ENCODE results near the gene ADORA1. TPM values are rescaled to one million over a fixed set of nuclear protein-coding genes. Genes with fewer than 3 reads are reported as not detected.

Gene ADORA1
- total RNA-seq, 1 donor from 2014 or later, result 3.8 TPM

GRCh38 chr1:203158960-203159665 is 31.6 kb downstream of the ADORA1 start:
- peaks cover 16% of the 10 kb centered on the region for H3K4me1 Mint-ChIP-seq
- DNase-seq (ENCODE audit: low spot score in 2 of 2, unreplicated experiment in 2 of 2), result no peak
- no peak overlapping the region for H3K27ac Mint-ChIP-seq
- peaks cover 3% of the 10 kb centered on the region for H3K27me3 Mint-ChIP-seq (ENCODE audit: low read depth)
- TF ChIP-seq CTCF (IDR thresholded peaks at IDR 0.05; ENCODE audit: unreplicated experiment), result no peak
- no peak overlapping the region for H3K4me3 Mint-ChIP-seq
- peaks cover 8% of the 10 kb centered on the region for H3K9me3 Mint-ChIP-seq
- no peaks in the 10 kb centered on the region for H3K36me3 Mint-ChIP-seq

- peaks cover 8% of the 10 kb centered on the region for H3K9me3 Mint-ChIP-seq
- no peak overlapping the region for H3K27ac Mint-ChIP-seq
- peaks cover 7% of the 10 kb centered on the region for H3K27me3 Mint-ChIP-seq (ENCODE audit: low read depth)
- no peak overlapping the region for H3K4me3 Mint-ChIP-seq
- H3K36me3 Mint-ChIP-seq, result no peaks in the 10 kb centered on the region
- TF ChIP-seq CTCF (IDR thresholded peaks at IDR 0.05; ENCODE audit: unreplicated experiment), result no peak
- H3K4me1 Mint-ChIP-seq, result peaks cover 10% of the 10 kb centered on the region
- no peak for DNase-seq (ENCODE audit: low spot score in 2 of 2, unreplicated experiment in 2 of 2)
Measured at GRCh38 chr1:203159844-203160243, 32.3 kb downstream of the ADORA1 start.

DNA sequence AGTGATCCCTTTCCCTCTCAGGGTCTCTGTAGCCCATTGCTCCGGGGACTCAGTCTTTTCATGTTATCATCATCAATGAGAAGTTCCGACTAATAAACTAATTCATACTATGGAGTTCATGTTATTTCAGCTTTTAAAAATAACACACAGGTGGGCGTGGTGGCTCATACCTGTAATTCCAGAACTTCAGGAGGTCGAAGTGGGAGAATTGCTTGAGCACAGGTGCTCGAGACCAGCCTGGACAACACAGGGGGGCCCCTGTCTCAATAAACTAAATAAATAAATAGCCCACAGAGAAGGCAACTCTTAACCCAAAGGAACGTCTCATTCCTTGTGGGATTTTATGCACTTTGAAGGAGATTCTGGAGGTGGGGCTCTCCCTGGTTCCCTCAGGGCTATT is 33.6 kb downstream of the ADORA1 start:
- no peak overlapping the region for H3K4me3 Mint-ChIP-seq
- H3K27ac Mint-ChIP-seq, result no peak overlapping the region
- no peak for TF ChIP-seq CTCF (IDR thresholded peaks at IDR 0.05; ENCODE audit: unreplicated experiment)
- DNase-seq (ENCODE audit: low spot score in 2 of 2, unreplicated experiment in 2 of 2), result no peak
- H3K27me3 Mint-ChIP-seq (ENCODE audit: low read depth), result peaks cover 7% of the 10 kb centered on the region
- H3K36me3 Mint-ChIP-seq, result no peaks in the 10 kb centered on the region
- H3K4me1 Mint-ChIP-seq, result peaks cover 2% of the 10 kb centered on the region
- H3K9me3 Mint-ChIP-seq, result peaks cover 8% of the 10 kb centered on the region

GRCh38 chr1:203161703-203162102 is 34.2 kb downstream of the ADORA1 start:
- H3K27me3 Mint-ChIP-seq (ENCODE audit: low read depth), result peaks cover 7% of the 10 kb centered on the region
- TF ChIP-seq CTCF (IDR thresholded peaks at IDR 0.05; ENCODE audit: unreplicated experiment), result no peak
- no peak overlapping the region for H3K4me3 Mint-ChIP-seq
- DNase-seq (ENCODE audit: low spot score in 2 of 2, unreplicated experiment in 2 of 2), result no peak
- H3K27ac Mint-ChIP-seq, result no peak overlapping the region
- peaks cover 2% of the 10 kb centered on the region for H3K4me1 Mint-ChIP-seq
- H3K9me3 Mint-ChIP-seq, result peaks cover 8% of the 10 kb centered on the region
- H3K36me3 Mint-ChIP-seq, result no peaks in the 10 kb centered on the region

DNA sequence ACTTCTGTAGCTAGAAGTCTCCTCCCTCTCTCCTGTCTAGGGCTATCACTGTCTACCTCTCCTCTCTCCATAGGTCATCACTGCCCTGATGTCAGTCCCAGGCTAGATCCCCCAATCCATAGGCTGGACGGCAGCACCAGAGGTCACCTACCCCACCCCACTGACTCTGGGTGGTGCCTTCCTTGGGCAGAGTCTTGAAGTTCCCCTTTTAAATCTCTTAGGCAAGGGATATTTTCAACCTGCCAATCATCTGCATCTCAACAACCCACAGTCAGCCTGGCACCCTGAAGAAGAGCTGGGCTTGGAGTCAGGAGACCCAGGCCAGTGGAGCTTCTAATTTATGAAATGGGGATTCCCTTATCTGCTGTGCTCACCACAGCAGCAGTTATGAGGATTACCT is 34.9 kb downstream of the ADORA1 start:
- Mint-ChIP-seq H3K27ac (no peak overlapping the region), H3K27me3 (ENCODE audit: low read depth) (peaks cover 7% of the 10 kb centered on the region), H3K4me1 (peaks cover 3% of the 10 kb centered on the region), H3K4me3 (no peak overlapping the region), H3K9me3 (peaks cover 8% of the 10 kb centered on the region), H3K36me3 (no peaks in the 10 kb centered on the region)
- DNase-seq (ENCODE audit: low spot score in 2 of 2, unreplicated experiment in 2 of 2), result no peak
- TF ChIP-seq CTCF (IDR thresholded peaks at IDR 0.05; ENCODE audit: unreplicated experiment), result no peak

All from mesothelial cell of epicardium (in vitro differentiated cells).